WTC11 (cell line): ENCODE data around the gene ROCK1. TPM values are rescaled to one million over a fixed set of nuclear protein-coding genes. Genes with fewer than 3 reads are reported as not detected.

Experiments
- ATAC-seq: fragments of 200-7000 bp; cut with Tn5 transposase; 2 replicates; pipeline ENCODE4 v1.10.0; 2021; ENCODE audit warnings: mild to moderate bottlenecking, moderate library complexity
- CTCF ChIA-PET: fragments of 300-600 bp; sonication (Branson Sonifier 250); formaldehyde crosslinking; loops from one replicate; lab custom pipeline; 2021; ENCODE audit warnings: antibody characterized with exemption; lab: Charles Lee
- POLR2A ChIA-PET: fragments of 350-600 bp; sonication (Branson Sonifier 250); formaldehyde crosslinking; loops from one replicate; lab custom pipeline; 2021; ENCODE audit warnings: antibody characterized with exemption; lab: Charles Lee
- DNase-seq: peaks from one replicate; pipeline ENCODE4 v3.0.0; 2021; ENCODE audit warnings: low spot score
- H3K27ac Mint-ChIP-seq: 2 replicates; pipeline ENCODE4 v1.8.0; 2021; ENCODE audit warnings: mixed read lengths
- H3K27me3 Mint-ChIP-seq: 2 replicates; pipeline ENCODE4 v1.8.0; 2021; ENCODE audit warnings: low read depth, mild to moderate bottlenecking, moderate library complexity, mixed read lengths
- H3K36me3 Mint-ChIP-seq: 2 replicates; pipeline ENCODE4 v1.8.0; 2021; ENCODE audit warnings: mixed read lengths
- H3K4me1 Mint-ChIP-seq: 2 replicates; pipeline ENCODE4 v1.8.0; 2022; ENCODE audit warnings: mixed read lengths
- H3K4me3 Mint-ChIP-seq: 2 replicates; pipeline ENCODE4 v1.8.0; 2021; ENCODE audit warnings: mild to moderate bottlenecking, moderate library complexity, mixed read lengths
- H3K9me3 Mint-ChIP-seq: 2 replicates; pipeline ENCODE4 v1.8.0; 2021; ENCODE audit warnings: mixed read lengths
- ARID4B ChIP-seq: sonication (generic); formaldehyde crosslinking; IDR thresholded peaks from 2 replicates; pipeline ENCODE4 v1.8.0; 2023; ENCODE audit warnings: missing genetic modification reagents, mild to moderate bottlenecking, borderline replicate concordance
- ATF2 ChIP-seq: sonication (generic); formaldehyde crosslinking; IDR thresholded peaks from 2 replicates; pipeline ENCODE4 v1.8.1; 2022; ENCODE audit warnings: low read depth, missing genetic modification reagents, borderline replicate concordance
- E2F4 ChIP-seq: sonication (generic); formaldehyde crosslinking; IDR thresholded peaks from 2 replicates; pipeline ENCODE4 v1.8.1; 2022; ENCODE audit warnings: low read depth, mild to moderate bottlenecking, moderate library complexity, missing genetic modification reagents, borderline replicate concordance
- ELF4 ChIP-seq: sonication (generic); formaldehyde crosslinking; IDR thresholded peaks from 2 replicates; pipeline ENCODE4 v1.8.1; 2022; ENCODE audit warnings: low read depth, mild to moderate bottlenecking, moderate library complexity, missing genetic modification reagents
- GTF2I ChIP-seq: fragments of 250-450 bp; sonication (Bioruptor Pico); conservative IDR thresholded peaks from 2 replicates; pipeline ENCODE4 v1.4.0; 2021; ENCODE audit warnings: mild to moderate bottlenecking
- PRRX2 ChIP-seq: fragments of 250-450 bp; sonication (Bioruptor Pico); IDR thresholded peaks from 2 replicates; pipeline ENCODE4 v1.8.0; 2021; ENCODE audit warnings: mild to moderate bottlenecking
- RELA ChIP-seq: sonication (generic); formaldehyde crosslinking; IDR thresholded peaks from 2 replicates; pipeline ENCODE4 v1.8.1; 2022; ENCODE audit warnings: missing genetic modification reagents, mild to moderate bottlenecking, borderline replicate concordance
- SOX15 ChIP-seq: fragments of 250-450 bp; sonication (Bioruptor Pico); IDR thresholded peaks from 2 replicates; pipeline ENCODE4 v1.9.0; 2021; ENCODE audit warnings: mild to moderate bottlenecking
- TCF7 ChIP-seq: sonication (generic); formaldehyde crosslinking; IDR thresholded peaks from 2 replicates; pipeline ENCODE4 v1.8.0; 2022; ENCODE audit warnings: mild to moderate bottlenecking, low read depth, missing genetic modification reagents, moderate library complexity
- TEAD1 ChIP-seq: sonication (generic); formaldehyde crosslinking; IDR thresholded peaks from 2 replicates; pipeline ENCODE4 v1.8.0; 2022; ENCODE audit warnings: mild to moderate bottlenecking, missing genetic modification reagents
- USF1 ChIP-seq: sonication (generic); formaldehyde crosslinking; IDR thresholded peaks from 2 replicates; pipeline ENCODE4 v1.8.0; 2022; ENCODE audit warnings: mild to moderate bottlenecking, missing genetic modification reagents
- ZBTB43 ChIP-seq: sonication (generic); formaldehyde crosslinking; IDR thresholded peaks from 2 replicates; pipeline ENCODE4 v1.8.1; 2023; ENCODE audit warnings: mild to moderate bottlenecking, missing genetic modification reagents
- ZNF425 ChIP-seq: fragments of 250-450 bp; sonication (Bioruptor Pico); conservative IDR thresholded peaks from 2 replicates; pipeline ENCODE4 v1.9.0; 2021; ENCODE audit warnings: mild to moderate bottlenecking
- ZNF671 ChIP-seq: fragments of 250-450 bp; sonication (Bioruptor Pico); IDR thresholded peaks from 2 replicates; pipeline ENCODE4 v1.8.0; 2021; ENCODE audit warnings: mild to moderate bottlenecking
- total RNA-seq: library from RNA; stranded (reverse); gene quantifications from 3 replicates; pipeline ENCODE4 v1.2.3, GENCODE V29; 2021
- TF ChIP-seq, protein P1 (sequence below): fragments of 250-450 bp; sonication (Bioruptor Pico); IDR thresholded peaks from 2 replicates; pipeline ENCODE4 v1.8.0; 2021; ENCODE audit warnings: mild to moderate bottlenecking
- TF ChIP-seq, protein P2 (sequence below): sonication (generic); formaldehyde crosslinking; IDR thresholded peaks from 2 replicates; pipeline ENCODE4 v1.8.1; 2022; ENCODE audit warnings: missing genetic modification reagents, borderline replicate concordance
- TF ChIP-seq, protein P3 (sequence below): sonication (generic); formaldehyde crosslinking; IDR thresholded peaks from 2 replicates; pipeline ENCODE4 v1.8.0; 2022; ENCODE audit warnings: mild to moderate bottlenecking, missing genetic modification reagents
- TF ChIP-seq, protein P4 (sequence below): sonication (generic); formaldehyde crosslinking; IDR thresholded peaks from 2 replicates; pipeline ENCODE4 v1.8.0; 2023; ENCODE audit warnings: missing genetic modification reagents

The ROCK1 gene
- total RNA-seq, 1 experiment from 2014 or later: 42.2 TPM

GRCh38 chr18:20971886-20972267 lies 139.7 kb downstream of the ROCK1 start:
- Mint-ChIP-seq H3K9me3 (no peaks in the 10 kb centered on the region), H3K27ac (no peak overlapping the region), H3K4me1 (no peaks in the 10 kb centered on the region), H3K36me3 (peaks cover 8% of the 10 kb centered on the region), H3K4me3 (no peak overlapping the region), H3K27me3 (no peaks in the 10 kb centered on the region)
- TF ChIP-seq ZNF671 (CRISPR knock-in tag) (no peak), SOX15 (CRISPR knock-in tag) (no peak), TCF7 (CRISPR knock-in tag) (no peak), ELF4 (CRISPR knock-in tag) (no peak), USF1 (no peak), ZBTB43 (no peak), ATF2 (CRISPR knock-in tag) (no peak), GTF2I (CRISPR knock-in tag) (no peak), ARID4B (no peak), ZNF425 (CRISPR knock-in tag) (no peak), PRRX2 (no peak), E2F4 (no peak), TEAD1 (CRISPR knock-in tag) (no peak), RELA (CRISPR knock-in tag) (no peak)
- TF ChIP-seq, protein P1, sequence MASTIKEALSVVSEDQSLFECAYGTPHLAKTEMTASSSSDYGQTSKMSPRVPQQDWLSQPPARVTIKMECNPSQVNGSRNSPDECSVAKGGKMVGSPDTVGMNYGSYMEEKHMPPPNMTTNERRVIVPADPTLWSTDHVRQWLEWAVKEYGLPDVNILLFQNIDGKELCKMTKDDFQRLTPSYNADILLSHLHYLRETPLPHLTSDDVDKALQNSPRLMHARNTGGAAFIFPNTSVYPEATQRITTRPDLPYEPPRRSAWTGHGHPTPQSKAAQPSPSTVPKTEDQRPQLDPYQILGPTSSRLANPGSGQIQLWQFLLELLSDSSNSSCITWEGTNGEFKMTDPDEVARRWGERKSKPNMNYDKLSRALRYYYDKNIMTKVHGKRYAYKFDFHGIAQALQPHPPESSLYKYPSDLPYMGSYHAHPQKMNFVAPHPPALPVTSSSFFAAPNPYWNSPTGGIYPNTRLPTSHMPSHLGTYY (CRISPR knock-in tag): no peak
- TF ChIP-seq, protein P2, sequence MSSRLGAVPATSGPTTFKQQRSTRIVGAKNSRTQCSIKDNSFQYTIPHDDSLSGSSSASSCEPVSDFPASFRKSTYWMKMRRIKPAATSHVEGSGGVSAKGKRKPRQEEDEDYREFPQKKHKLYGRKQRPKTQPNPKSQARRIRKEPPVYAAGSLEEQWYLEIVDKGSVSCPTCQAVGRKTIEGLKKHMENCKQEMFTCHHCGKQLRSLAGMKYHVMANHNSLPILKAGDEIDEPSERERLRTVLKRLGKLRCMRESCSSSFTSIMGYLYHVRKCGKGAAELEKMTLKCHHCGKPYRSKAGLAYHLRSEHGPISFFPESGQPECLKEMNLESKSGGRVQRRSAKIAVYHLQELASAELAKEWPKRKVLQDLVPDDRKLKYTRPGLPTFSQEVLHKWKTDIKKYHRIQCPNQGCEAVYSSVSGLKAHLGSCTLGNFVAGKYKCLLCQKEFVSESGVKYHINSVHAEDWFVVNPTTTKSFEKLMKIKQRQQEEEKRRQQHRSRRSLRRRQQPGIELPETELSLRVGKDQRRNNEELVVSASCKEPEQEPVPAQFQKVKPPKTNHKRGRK (CRISPR knock-in tag): no peak
- TF ChIP-seq, protein P3, sequence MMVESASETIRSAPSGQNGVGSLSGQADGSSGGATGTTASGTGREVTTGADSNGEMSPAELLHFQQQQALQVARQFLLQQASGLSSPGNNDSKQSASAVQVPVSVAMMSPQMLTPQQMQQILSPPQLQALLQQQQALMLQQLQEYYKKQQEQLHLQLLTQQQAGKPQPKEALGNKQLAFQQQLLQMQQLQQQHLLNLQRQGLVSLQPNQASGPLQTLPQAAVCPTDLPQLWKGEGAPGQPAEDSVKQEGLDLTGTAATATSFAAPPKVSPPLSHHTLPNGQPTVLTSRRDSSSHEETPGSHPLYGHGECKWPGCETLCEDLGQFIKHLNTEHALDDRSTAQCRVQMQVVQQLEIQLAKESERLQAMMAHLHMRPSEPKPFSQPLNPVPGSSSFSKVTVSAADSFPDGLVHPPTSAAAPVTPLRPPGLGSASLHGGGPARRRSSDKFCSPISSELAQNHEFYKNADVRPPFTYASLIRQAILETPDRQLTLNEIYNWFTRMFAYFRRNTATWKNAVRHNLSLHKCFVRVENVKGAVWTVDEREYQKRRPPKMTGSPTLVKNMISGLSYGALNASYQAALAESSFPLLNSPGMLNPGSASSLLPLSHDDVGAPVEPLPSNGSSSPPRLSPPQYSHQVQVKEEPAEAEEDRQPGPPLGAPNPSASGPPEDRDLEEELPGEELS: no peak
- TF ChIP-seq, protein P4, sequence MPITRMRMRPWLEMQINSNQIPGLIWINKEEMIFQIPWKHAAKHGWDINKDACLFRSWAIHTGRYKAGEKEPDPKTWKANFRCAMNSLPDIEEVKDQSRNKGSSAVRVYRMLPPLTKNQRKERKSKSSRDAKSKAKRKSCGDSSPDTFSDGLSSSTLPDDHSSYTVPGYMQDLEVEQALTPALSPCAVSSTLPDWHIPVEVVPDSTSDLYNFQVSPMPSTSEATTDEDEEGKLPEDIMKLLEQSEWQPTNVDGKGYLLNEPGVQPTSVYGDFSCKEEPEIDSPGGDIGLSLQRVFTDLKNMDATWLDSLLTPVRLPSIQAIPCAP (CRISPR knock-in tag): no peak
- ATAC-seq: peak; percentile 64
- ChIA-PET CTCF (interaction anchor here (0.5 to 1.0 kb wide), 3 partner anchors 16 to 208 kb away, joined by 3 to 4 read pairs (median 3); no protein-coding TSS in a partner anchor), POLR2A (no interaction called here)
- DNase-seq: no peak
